ENCODE measurements around the gene SNED1. TPM values are rescaled to one million over a fixed set of nuclear protein-coding genes. Genes with fewer than 3 reads are reported as not detected.

The SNED1 gene
- total RNA-seq, 2 donors from 2014 or later = 9.4 to 10.1 TPM

GRCh38 chr2:241068942-241069810 lies 70.8 kb downstream of the SNED1 start:
- DNase-seq = no peak
- ATAC-seq = no peak
- intact Hi-C loops (cut with DNase I, micrococcal nuclease) = no loop called here

GRCh38 chr2:241069821-241070281 lies 71.4 kb downstream of the SNED1 start:
- peak; percentile 38 for ATAC-seq
- DNase-seq = no peak
- intact Hi-C loops (cut with DNase I, micrococcal nuclease) = no loop called here

- intact Hi-C loops (cut with DNase I, micrococcal nuclease) = no loop called here
- DNase-seq = no peak
Measured at GRCh38 chr2:241070361-241070760, 71.9 kb downstream of the SNED1 start.

GRCh38 chr2:241070811-241071676 lies 72.6 kb downstream of the SNED1 start:
- ATAC-seq = no peak

More at GRCh38 chr2:241070361-241070760, 71.9 kb downstream of the SNED1 start:
- no peak for ATAC-seq

GRCh38 chr2:241071677-241072111 lies 73.3 kb downstream of the SNED1 start:
- intact Hi-C loops (cut with DNase I, micrococcal nuclease) = no loop called here
- DNase-seq (peak in 1 of 2 donors; percentile 8), ATAC-seq (no peak)

More at GRCh38 chr2:241070811-241071676, 72.6 kb downstream of the SNED1 start:
- peak in 1 of 2 donors; percentile 17 for DNase-seq
- intact Hi-C loops (cut with DNase I, micrococcal nuclease) = no loop called here

- intact Hi-C loops (cut with DNase I, micrococcal nuclease) = no loop called here
- DNase-seq = no peak
- ATAC-seq = no peak
Measured at GRCh38 chr2:241072151-241072550, 73.7 kb downstream of the SNED1 start.

GRCh38 chr2:241072553-241073165 lies 74.2 kb downstream of the SNED1 start:
- no peak for ATAC-seq
- intact Hi-C loops (cut with DNase I, micrococcal nuclease) = no loop called here
- no peak for DNase-seq

GRCh38 chr2:241073166-241074064 lies 75.0 kb downstream of the SNED1 start:
- ATAC-seq (no peak), DNase-seq (no peak)
- intact Hi-C loops (cut with DNase I, micrococcal nuclease) = no loop called here

- DNase-seq (no peak), ATAC-seq (no peak)
- intact Hi-C loops (cut with DNase I, micrococcal nuclease) = no loop called here
Measured at GRCh38 chr2:241074065-241074818, 75.8 kb downstream of the SNED1 start.

GRCh38 chr2:241074901-241075540 lies 76.6 kb downstream of the SNED1 start:
- intact Hi-C loops (cut with DNase I, micrococcal nuclease) = no loop called here
- ATAC-seq = no peak

GRCh38 chr2:241080405-241081189 lies 82.2 kb downstream of the SNED1 start:
- DNase-seq (no peak), ATAC-seq (no peak)
- intact Hi-C loops (cut with DNase I, micrococcal nuclease) = no loop called here

More at GRCh38 chr2:241074901-241075540, 76.6 kb downstream of the SNED1 start:
- no peak for DNase-seq

- DNase-seq (no peak), ATAC-seq (no peak)
- intact Hi-C loops (cut with DNase I, micrococcal nuclease) = no loop called here
Measured at GRCh38 chr2:241081190-241081642, 82.8 kb downstream of the SNED1 start.

- intact Hi-C loops (cut with DNase I, micrococcal nuclease) = no loop called here
- ATAC-seq = no peak
- no peak for DNase-seq
Measured at GRCh38 chr2:241081643-241082340, 83.4 kb downstream of the SNED1 start.

GRCh38 chr2:241082341-241083090 lies 84.1 kb downstream of the SNED1 start:
- intact Hi-C loops (cut with DNase I, micrococcal nuclease) = no loop called here

GRCh38 chr2:241083091-241083415 lies 84.6 kb downstream of the SNED1 start:
- DNase-seq = no peak
- intact Hi-C loops (cut with DNase I, micrococcal nuclease) = no loop called here
- ATAC-seq = peak; percentile 7

More at GRCh38 chr2:241082341-241083090, 84.1 kb downstream of the SNED1 start:
- ATAC-seq = no peak
- DNase-seq = no peak
